ENCODE data around the gene NEK10.

DNA sequence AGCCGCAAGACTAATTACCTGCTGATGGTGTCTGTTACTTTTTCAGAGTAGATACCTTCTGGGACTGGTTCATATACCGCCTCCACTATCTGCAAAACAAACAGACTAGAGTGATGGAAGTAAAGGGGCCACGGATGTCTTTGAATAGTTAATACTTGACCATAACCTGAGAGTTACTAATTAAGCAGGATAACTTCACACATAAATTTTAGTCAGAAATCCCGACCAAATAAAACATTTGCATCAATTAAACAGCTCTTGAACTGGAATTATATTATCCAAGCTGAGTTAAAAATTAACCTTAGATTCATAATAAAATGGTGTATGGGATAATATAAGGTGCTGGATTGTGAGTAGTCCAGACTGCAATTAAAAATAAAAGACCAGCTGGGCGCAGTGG lies 167.7 kb downstream of the NEK10 start:
- TF ChIP-seq CTCF (IDR thresholded peaks at IDR 0.05; ENCODE audit: low read length): no peak
- no peak for TF ChIP-seq EZH2 (IDR thresholded peaks at IDR 0.05; ENCODE audit: borderline replicate concordance, low read length)
